Mesendoderm (in vitro differentiated cells): ENCODE measurements around the gene NCOR1.
"Not testable (repeated sequence)": the region's sequence is repeated elsewhere in the genome, so short reads cannot be mapped to it uniquely, and the experiment has no call there.

Source experiments
- DNase-seq: peaks from one replicate; pipeline ENCODE4 v3.0.0; 2013
- H2AK5ac ChIP-seq: 2 replicates; pipeline ENCODE4 v1.6.1; 2013; ENCODE audit warnings: low read length, inconsistent platforms
- H2BK120ac ChIP-seq: 2 replicates; pipeline ENCODE4 v1.6.1; 2013; ENCODE audit warnings: low read depth, mild to moderate bottlenecking, low read length, moderate library complexity, mixed read lengths
- H2BK15ac ChIP-seq: replicated peaks from 2 replicates; pipeline ENCODE4 v1.6.1; 2013; ENCODE audit warnings: low read depth, mild to moderate bottlenecking, moderate library complexity
- H2BK5ac ChIP-seq: 2 replicates; pipeline ENCODE4 v1.6.1; 2013; ENCODE audit warnings: low read length, inconsistent platforms
- H3K18ac ChIP-seq: 2 replicates; pipeline ENCODE4 v1.6.1; 2013; ENCODE audit warnings: mild to moderate bottlenecking, low read length, mixed read lengths
- H3K23ac ChIP-seq: one replicate; pipeline ENCODE4 v1.6.1; 2013; ENCODE audit warnings: low read length
- H3K27ac ChIP-seq: 2 replicates; pipeline ENCODE4 v1.5.1; 2013; ENCODE audit warnings: low read depth, mild to moderate bottlenecking, inconsistent platforms, low read length, moderate library complexity
- H3K27me3 ChIP-seq: 2 replicates; pipeline ENCODE4 v1.6.1; 2013; ENCODE audit warnings: low read length, control low read depth, mild to moderate bottlenecking, inconsistent platforms; ENCODE audit not compliant: insufficient read depth, poor library complexity
- H3K36me3 ChIP-seq: 2 replicates; pipeline ENCODE4 v1.6.1; 2013; ENCODE audit warnings: low read length, inconsistent platforms; ENCODE audit not compliant: control insufficient read depth, insufficient read depth
- H3K4ac ChIP-seq: one replicate; pipeline ENCODE4 v1.6.1; 2013; ENCODE audit warnings: low read depth, mild to moderate bottlenecking, low read length, moderate library complexity
- H3K4me1 ChIP-seq: 2 replicates; pipeline ENCODE4 v1.6.1; 2013; ENCODE audit warnings: low read depth, low read length, inconsistent platforms; ENCODE audit not compliant: control insufficient read depth
- H3K4me2 ChIP-seq: 2 replicates; pipeline ENCODE4 v1.6.1; 2013; ENCODE audit warnings: low read length
- H3K4me3 ChIP-seq: 2 replicates; pipeline ENCODE4 v1.5.1; 2013; ENCODE audit warnings: mild to moderate bottlenecking, low read length
- H3K56ac ChIP-seq: one replicate; pipeline ENCODE4 v1.6.1; 2013; ENCODE audit warnings: low read length
- H3K79me1 ChIP-seq: 2 replicates; pipeline ENCODE4 v1.6.1; 2013; ENCODE audit warnings: low read length, inconsistent platforms
- H3K79me2 ChIP-seq: 2 replicates; pipeline ENCODE4 v1.6.1; 2013; ENCODE audit warnings: mild to moderate bottlenecking, low read length; ENCODE audit not compliant: control insufficient read depth, insufficient read depth
- H3K9ac ChIP-seq: 2 replicates; pipeline ENCODE4 v1.6.1; 2013; ENCODE audit warnings: low read length, inconsistent platforms
- H4K5ac ChIP-seq: one replicate; pipeline ENCODE4 v1.6.1; 2013; ENCODE audit warnings: low read length
- H4K8ac ChIP-seq: one replicate; pipeline ENCODE4 v1.6.1; 2013; ENCODE audit warnings: low read depth, mild to moderate bottlenecking, control low read depth, low read length, moderate library complexity
- WGBS: extraction: QIAGEN DNeasy Blood & Tissue Kit; methylation state at CpG from one replicate; pipeline ENCODE4 v1.1.7; 2013; ENCODE audit warnings: low lambda C conversion rate, missing lambda C conversion rate; ENCODE audit not compliant: insufficient coverage; ENCODE audit errors: extremely low coverage; 5-methylcytosine and 5-hydroxymethylcytosine counted together

The NCOR1 gene

GRCh38 chr17:16055139-16055538 is 160.2 kb downstream of the NCOR1 start:
- not testable (repeated sequence) for H2BK5ac ChIP-seq, H3K9ac ChIP-seq, H3K4ac ChIP-seq, H2AK5ac ChIP-seq, H4K5ac ChIP-seq, H3K4me1 ChIP-seq, H3K18ac ChIP-seq, H3K79me2 ChIP-seq, H3K23ac ChIP-seq, H4K8ac ChIP-seq, H3K56ac ChIP-seq, H3K79me1 ChIP-seq, H3K4me2 ChIP-seq, H3K27ac ChIP-seq, H2BK120ac ChIP-seq, DNase-seq, H3K36me3 ChIP-seq, H3K4me3 ChIP-seq, H3K27me3 ChIP-seq, H2BK15ac ChIP-seq
- no CpG with 5 or more reads among the region's 4 CpGs for WGBS

DNA sequence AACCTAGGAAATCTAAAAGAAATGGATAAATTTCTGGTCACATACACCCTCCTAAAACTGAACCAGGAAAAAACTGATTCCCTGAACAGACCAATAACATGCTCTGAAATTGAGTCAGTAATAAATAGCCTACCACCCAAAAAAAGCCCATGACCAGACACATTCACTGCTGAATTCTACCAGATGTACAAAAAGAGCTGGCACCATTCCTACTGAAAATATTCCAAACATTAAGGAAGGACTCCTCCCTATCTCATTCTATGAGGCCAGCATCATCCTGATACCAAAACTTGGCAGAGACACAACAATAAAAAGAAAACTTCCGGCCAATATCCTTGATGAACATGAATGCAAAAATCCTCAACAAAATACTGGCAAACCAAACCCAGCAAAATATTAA is 162.8 kb downstream of the NCOR1 start:
- WGBS, result no CpG with 5 or more reads among the region's 1 CpG
- Histone ChIP-seq H3K18ac (no peak overlapping the region), H3K4me3 (no peak overlapping the region), H3K79me1 (peaks cover 1% of the 10 kb centered on the region), H2BK120ac (no peak overlapping the region), H3K27me3 (peaks cover 2% of the 10 kb centered on the region), H3K4me1 (no peaks in the 10 kb centered on the region), H3K4me2 (no peak overlapping the region), H4K8ac (no peak overlapping the region), H3K36me3 (peaks cover 2% of the 10 kb centered on the region), H3K56ac (no peak overlapping the region), H2BK5ac (no peak overlapping the region), H4K5ac (no peak overlapping the region), H3K4ac (no peak overlapping the region), H2BK15ac (no peak overlapping the region), H2AK5ac (no peak overlapping the region), H3K27ac (no peak overlapping the region), H3K79me2 (no peaks in the 10 kb centered on the region), H3K23ac (no peak overlapping the region), H3K9ac (no peak overlapping the region)
- DNase-seq, result no peak

- Histone ChIP-seq H3K18ac (no peak overlapping the region), H3K23ac (no peak overlapping the region), H2BK15ac (no peak overlapping the region), H3K27ac (no peak overlapping the region), H3K4me3 (no peak overlapping the region), H3K79me1 (peaks cover 1% of the 10 kb centered on the region), H3K79me2 (no peaks in the 10 kb centered on the region), H2BK5ac (no peak overlapping the region), H3K36me3 (peaks cover 3% of the 10 kb centered on the region), H3K27me3 (peaks cover 2% of the 10 kb centered on the region), H3K56ac (no peak overlapping the region), H2AK5ac (no peak overlapping the region), H4K8ac (no peak overlapping the region), H2BK120ac (no peak overlapping the region), H3K4me2 (no peak overlapping the region), H4K5ac (no peak overlapping the region), H3K9ac (no peak overlapping the region), H3K4me1 (no peaks in the 10 kb centered on the region), H3K4ac (no peak overlapping the region)
- WGBS, result no CpG with 5 or more reads among the region's 6 CpGs
- no peak for DNase-seq
Observed at GRCh38 chr17:16050844-16051243, 164.5 kb downstream of the NCOR1 start.

- H4K5ac ChIP-seq, result no peak overlapping the region
- no peaks in the 10 kb centered on the region for H3K4me1 ChIP-seq
- H3K56ac ChIP-seq, result no peak overlapping the region
- peaks cover 1% of the 10 kb centered on the region for H3K79me1 ChIP-seq
- H3K9ac ChIP-seq, result no peak overlapping the region
- H3K4me2 ChIP-seq, result no peak overlapping the region
- no peak overlapping the region for H2BK5ac ChIP-seq
- H2BK15ac ChIP-seq, result no peak overlapping the region
- H3K79me2 ChIP-seq, result no peaks in the 10 kb centered on the region
- no CpG with 5 or more reads among the region's 14 CpGs for WGBS
- H3K4me3 ChIP-seq, result no peak overlapping the region
- no peak overlapping the region for H3K4ac ChIP-seq
- H3K27ac ChIP-seq, result no peak overlapping the region
- no peak overlapping the region for H4K8ac ChIP-seq
- H2AK5ac ChIP-seq, result no peak overlapping the region
- peaks cover 8% of the 10 kb centered on the region for H3K36me3 ChIP-seq
- H2BK120ac ChIP-seq, result no peak overlapping the region
- no peak for DNase-seq
- H3K23ac ChIP-seq, result no peak overlapping the region
- H3K18ac ChIP-seq, result no peak overlapping the region
- H3K27me3 ChIP-seq, result peaks cover 2% of the 10 kb centered on the region
Observed at GRCh38 chr17:16048811-16049449, 166.4 kb downstream of the NCOR1 start.

GRCh38 chr17:16046966-16047365 is 168.4 kb downstream of the NCOR1 start:
- H3K56ac ChIP-seq, result no peak overlapping the region
- H4K8ac ChIP-seq, result no peak overlapping the region
- no peak overlapping the region for H3K23ac ChIP-seq
- H3K18ac ChIP-seq, result no peak overlapping the region
- no peak for DNase-seq
- H4K5ac ChIP-seq, result no peak overlapping the region
- no peak overlapping the region for H2BK120ac ChIP-seq
- peaks cover 8% of the 10 kb centered on the region for H3K36me3 ChIP-seq
- H3K27me3 ChIP-seq, result no peaks in the 10 kb centered on the region
- no peak overlapping the region for H3K9ac ChIP-seq
- no peaks in the 10 kb centered on the region for H3K79me2 ChIP-seq
- no peaks in the 10 kb centered on the region for H3K4me1 ChIP-seq
- no peaks in the 10 kb centered on the region for H3K79me1 ChIP-seq
- H2BK5ac ChIP-seq, result no peak overlapping the region
- no peak overlapping the region for H2BK15ac ChIP-seq
- H3K4me2 ChIP-seq, result no peak overlapping the region
- no peak overlapping the region for H3K27ac ChIP-seq
- H3K4me3 ChIP-seq, result no peak overlapping the region
- WGBS, result no CpG with 5 or more reads among the region's 3 CpGs
- no peak overlapping the region for H3K4ac ChIP-seq
- H2AK5ac ChIP-seq, result no peak overlapping the region

- H3K36me3 ChIP-seq, result peaks cover 8% of the 10 kb centered on the region
- no peak overlapping the region for H2AK5ac ChIP-seq
- no peaks in the 10 kb centered on the region for H3K4me1 ChIP-seq
- no peaks in the 10 kb centered on the region for H3K27me3 ChIP-seq
- H3K4ac ChIP-seq, result no peak overlapping the region
- no peak overlapping the region for H4K8ac ChIP-seq
- no peak overlapping the region for H3K4me2 ChIP-seq
- H3K27ac ChIP-seq, result no peak overlapping the region
- H2BK120ac ChIP-seq, result no peak overlapping the region
- no peak overlapping the region for H3K4me3 ChIP-seq
- no peak overlapping the region for H2BK15ac ChIP-seq
- no peaks in the 10 kb centered on the region for H3K79me1 ChIP-seq
- no peaks in the 10 kb centered on the region for H3K79me2 ChIP-seq
- no peak overlapping the region for H3K9ac ChIP-seq
- DNase-seq, result no peak
- H3K18ac ChIP-seq, result no peak overlapping the region
- H4K5ac ChIP-seq, result no peak overlapping the region
- WGBS, result no CpG with 5 or more reads among the region's 10 CpGs
- no peak overlapping the region for H3K56ac ChIP-seq
- no peak overlapping the region for H3K23ac ChIP-seq
- H2BK5ac ChIP-seq, result no peak overlapping the region
Observed at GRCh38 chr17:16044487-16044886, 170.8 kb downstream of the NCOR1 start.
